Measurements from ENCODE around the gene PKP4.
"Not testable (repeated sequence)": the region's sequence is repeated elsewhere in the genome, so short reads cannot be mapped to it uniquely, and the experiment has no call there.

PKP4 gene

DNA sequence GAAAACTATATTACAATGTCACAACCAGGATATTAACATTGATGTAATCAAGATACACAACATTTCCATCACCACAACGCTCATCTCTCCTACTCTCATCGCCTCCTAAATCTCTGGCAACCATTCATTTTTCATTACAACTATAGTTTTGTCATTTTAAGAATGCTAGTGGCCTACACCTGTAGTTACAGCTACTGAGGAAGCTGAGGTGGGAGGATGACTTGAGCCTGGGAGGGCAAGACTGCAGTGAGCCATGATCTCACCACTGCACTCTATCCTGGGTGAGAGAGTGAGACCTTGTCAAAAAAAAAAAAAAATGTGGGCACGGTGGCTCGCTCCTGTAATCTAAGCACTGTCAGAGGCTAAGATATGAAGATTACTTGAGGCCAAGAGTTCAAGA, 10.5 kb downstream of the PKP4 start:
- DNase-seq, result no peak

DNA sequence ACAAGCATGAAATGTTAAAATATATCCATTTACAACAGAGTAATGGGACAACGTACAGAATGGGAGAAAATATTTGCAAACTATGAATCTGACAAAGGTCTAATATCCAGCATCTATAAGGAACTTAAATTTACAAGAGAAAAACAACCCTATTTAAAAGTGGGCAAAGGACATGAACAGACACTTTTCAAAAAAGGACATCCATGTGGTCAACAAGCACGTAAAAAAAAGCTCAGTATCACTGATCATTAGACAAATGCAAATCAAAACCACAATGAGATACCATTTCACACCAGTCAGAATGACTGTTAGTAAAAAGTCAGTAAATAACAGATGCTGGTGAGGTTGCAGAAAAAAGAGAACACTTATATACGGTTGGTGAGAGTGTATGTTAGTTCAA, 16.1 kb downstream of the PKP4 start:
- not testable (repeated sequence) for DNase-seq

DNA sequence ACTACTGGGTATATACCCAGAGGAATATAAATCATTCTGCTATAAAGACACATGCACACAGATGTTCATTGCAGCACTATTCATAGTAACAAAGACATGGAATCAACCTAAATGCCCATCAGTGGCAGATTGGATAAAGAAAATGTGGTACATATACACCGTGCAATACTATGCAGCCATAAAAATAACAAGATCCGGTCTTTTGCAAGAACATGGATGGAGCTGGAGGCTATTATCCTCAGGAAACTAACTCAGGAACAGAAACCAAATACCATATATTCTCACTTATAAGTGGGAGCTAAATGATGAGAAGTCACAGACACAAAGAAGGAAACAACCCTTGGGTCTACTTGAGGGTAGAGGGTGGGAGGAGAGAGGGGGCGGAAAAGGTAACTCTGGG, 16.5 kb downstream of the PKP4 start:
- DNase-seq, result not testable (repeated sequence)

GRCh38 chr2:158473719-158474392, 17.1 kb downstream of the PKP4 start:
- DNase-seq, result no peak

GRCh38 chr2:158474526-158475011, 17.8 kb downstream of the PKP4 start:
- not testable (repeated sequence) for DNase-seq

GRCh38 chr2:158477202-158477601, 20.4 kb downstream of the PKP4 start:
- no peak for DNase-seq

GRCh38 chr2:158478237-158478636, 21.5 kb downstream of the PKP4 start:
- no peak for DNase-seq

DNA sequence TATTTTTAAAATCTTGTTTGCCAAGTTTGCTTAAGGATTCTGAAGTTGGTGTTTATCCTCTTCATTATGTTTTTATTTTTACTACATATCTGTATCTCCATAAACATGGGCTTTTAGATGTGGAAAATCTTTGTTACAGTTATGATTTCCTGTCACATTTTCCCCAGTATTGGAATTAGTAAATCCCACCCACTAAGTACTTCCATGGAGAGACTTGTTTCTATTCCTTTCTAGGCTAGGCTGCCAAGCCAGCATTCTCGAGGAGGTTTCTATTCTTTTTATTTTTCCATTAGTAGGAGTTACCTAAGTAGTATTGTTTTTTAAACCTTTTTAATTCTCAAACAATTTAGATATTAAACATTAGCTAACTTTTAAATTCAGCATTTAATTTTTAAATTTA, 22.1 kb downstream of the PKP4 start:
- no peak for DNase-seq

GRCh38 chr2:158481116-158481515, 24.4 kb downstream of the PKP4 start:
- no peak for DNase-seq

- no peak for DNase-seq
These were observed 25.8 kb downstream of the PKP4 start for GRCh38 chr2:158482594-158482993.

DNA sequence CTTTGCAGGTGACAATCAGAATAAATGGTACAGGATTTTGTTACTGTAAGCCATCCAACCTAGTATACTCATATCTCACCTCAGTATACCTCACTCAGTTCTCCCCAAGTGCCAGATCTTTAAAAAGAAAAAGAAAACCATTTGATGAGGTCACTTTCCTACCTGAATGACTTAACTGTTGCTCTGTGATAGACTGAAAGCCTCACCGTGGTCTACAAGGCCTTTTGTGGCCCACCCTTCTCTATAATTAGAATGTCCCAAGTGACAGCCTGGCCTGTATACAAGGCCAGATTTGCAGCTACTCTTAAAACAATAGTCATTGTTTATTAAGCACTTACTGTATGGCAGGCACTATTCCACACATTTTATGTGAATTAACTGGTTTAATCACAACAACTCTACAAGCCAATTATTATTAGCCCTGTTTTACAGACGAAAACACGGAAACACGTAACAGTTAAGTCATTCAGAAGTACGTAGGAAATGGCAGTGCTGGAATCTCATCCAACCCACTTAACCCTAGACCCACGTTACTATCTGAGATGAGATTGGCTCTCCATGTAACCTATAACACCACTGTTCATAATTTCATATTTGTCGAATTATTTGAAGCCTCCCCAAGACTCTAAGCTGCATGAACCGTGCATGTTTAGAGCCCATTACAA, 28.3 kb downstream of the PKP4 start:
- no peak for DNase-seq

GRCh38 chr2:158486150-158486969, 29.6 kb downstream of the PKP4 start:
- no peak for DNase-seq

GRCh38 chr2:158486970-158487325, 30.2 kb downstream of the PKP4 start:
- no peak for DNase-seq

- DNase-seq, result no peak
These were observed 30.7 kb downstream of the PKP4 start for GRCh38 chr2:158487419-158487818.

DNA sequence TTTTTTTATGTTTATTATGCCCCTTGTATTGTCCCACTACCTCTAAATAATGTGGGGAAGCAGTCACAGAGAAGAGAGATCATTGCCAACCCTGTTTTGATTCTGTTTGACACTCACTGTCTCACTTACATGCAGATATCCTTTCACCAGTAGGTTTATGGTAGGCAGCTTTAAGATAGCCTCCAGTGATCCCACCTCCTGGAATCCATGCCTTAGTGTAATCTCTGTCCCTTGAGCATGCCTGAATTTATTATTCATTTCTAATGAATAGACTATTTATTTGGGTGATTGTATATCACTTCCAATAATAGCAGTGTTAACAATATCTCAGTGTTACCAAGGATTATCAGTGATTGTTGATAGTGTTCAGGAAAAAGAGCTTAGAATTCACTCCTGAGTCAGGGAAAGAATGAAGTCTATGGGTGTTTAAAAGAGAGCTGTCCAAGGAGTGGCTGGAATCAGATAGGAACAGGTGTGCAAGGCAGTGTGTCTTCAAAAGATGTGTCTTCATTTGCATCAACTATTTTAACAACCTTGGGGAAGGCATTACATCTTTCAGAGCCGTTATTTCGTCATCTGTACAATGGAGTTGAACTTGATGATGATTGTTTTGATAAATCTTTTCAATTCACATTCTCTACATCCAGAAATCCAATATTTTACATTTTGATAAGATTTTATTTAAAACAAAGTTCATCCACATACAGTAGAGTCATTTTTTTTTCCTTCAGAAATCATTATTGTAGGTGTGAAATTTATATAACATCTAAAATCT, 31.9 kb downstream of the PKP4 start:
- no peak for DNase-seq

GRCh38 chr2:158489366-158490112, 32.8 kb downstream of the PKP4 start:
- DNase-seq, result no peak

DNA sequence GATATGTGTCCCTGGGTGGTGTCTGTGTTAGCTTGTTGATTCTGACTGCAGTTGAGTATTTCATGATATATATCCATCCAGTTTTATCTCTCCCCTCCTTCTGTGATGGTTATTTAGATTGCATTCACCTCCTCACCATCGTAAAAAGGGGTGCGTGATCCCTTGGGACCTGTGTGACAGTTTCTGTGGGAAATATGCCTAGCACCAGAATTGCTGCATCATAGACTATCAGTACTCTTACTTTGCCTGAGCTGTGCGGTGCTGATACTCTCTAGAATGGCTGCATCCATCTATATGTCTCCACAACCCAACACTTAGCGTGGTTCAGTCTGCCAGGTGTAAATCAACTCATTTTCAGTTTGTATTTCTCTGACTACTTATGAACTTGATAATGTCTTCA, 34.3 kb downstream of the PKP4 start:
- DNase-seq, result no peak

DNA sequence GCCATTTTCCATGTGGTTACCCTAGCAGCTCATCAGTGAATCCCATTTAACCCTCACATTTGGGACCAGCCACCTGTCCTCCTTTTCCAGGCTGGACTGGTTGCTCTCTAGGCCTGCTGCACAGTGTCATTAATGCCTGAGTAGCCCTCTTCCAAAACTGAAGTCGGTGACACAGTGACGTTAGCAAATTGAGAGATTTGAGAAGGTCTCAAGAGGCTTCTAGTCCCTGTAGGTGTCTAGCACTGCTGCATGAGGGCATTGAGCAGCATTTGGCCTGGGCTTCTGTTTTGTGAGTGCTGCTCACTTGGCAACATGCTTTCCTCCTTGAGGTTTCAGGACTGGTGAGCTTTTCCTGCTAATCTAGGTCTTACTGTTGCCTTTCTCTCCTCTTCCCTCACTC, 36.7 kb downstream of the PKP4 start:
- no peak for DNase-seq

GRCh38 chr2:158495175-158495574, 38.4 kb downstream of the PKP4 start:
- DNase-seq, result no peak

DNA sequence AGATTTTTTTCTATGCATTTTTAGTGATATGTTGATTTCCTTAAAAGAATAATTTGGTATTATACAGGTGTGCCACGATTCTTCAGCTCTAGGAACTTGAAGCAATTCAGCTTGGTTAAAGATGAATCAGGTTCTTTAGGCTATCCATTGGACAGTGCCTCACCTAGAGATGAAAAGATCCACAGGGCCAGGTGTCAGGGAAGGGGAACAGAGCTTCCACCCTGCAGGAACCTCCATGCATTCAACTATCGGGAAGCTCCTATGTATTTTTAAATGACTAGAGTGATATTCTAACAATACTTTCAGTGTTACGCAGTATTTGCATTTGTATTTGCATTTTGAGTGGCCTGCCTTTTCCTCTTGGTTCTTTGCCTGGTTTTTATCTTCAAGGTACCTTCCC, 40.2 kb downstream of the PKP4 start:
- no peak for DNase-seq

DNA sequence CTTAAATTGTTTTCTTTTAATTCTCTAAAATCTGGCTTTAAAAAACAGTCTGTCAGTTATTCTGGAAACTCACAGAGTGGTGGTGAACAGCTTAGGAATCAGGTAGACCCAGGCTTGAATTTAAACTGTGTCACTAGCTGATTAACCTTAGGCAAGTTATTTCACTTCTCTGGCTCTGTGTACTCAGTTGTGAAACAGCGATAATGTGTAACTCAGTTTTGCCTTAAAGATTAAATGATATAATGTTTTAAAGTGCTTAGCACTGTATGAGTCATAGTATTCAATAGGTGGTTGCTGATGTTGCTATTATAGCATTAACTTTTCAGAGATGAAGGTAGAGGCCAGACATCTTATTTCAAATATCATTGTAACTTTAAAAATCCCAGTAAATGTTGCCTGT, 40.7 kb downstream of the PKP4 start:
- no peak for DNase-seq

DNA sequence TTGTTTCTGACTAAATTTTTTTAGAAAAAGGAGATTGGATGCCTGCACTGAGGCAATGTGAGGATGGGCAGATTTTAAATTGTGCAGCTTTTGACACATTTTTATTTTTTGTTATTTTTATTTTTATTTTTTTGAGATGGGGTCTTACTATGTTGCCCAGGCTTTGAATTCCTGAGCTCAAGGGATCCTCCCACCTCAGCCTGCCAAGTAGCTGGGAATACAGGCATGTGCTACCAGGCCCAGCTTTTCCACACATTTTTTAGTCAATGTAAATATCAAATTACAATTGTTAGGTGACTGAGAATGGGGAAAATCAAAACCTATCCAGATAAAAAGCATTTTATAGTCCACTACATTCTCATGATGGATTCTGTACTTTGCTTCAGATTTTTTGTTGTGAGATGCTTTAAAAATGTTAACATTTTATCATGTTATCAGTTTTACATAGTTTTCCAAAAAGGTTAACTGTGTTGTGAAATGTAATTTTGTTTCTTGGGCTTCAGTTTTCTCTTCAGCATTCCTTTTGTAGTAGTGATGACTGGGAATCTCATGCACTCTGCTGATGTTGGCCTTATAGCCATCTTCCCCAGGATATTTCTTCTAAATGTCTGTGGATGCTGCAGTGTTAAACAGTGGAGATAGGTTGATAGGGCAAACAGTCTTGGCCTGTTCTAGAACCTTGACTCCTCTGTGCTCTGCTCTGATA, 41.4 kb downstream of the PKP4 start:
- DNase-seq, result no peak
